HG03558 (cell line): ENCODE data around the gene TMEM260.
"Not testable (repeated sequence)": the region's sequence is repeated elsewhere in the genome, so short reads cannot be mapped to it uniquely, and the experiment has no call there.

Experiments
- ATAC-seq: cut with Tn5 transposase; IDR thresholded peaks from one replicate; pipeline ENCODE4 v1.9.1; 2021; ENCODE audit warnings: moderate number of reproducible peaks; ENCODE audit not compliant: unreplicated experiment; ENCODE audit errors: extremely low read depth

Gene TMEM260

DNA sequence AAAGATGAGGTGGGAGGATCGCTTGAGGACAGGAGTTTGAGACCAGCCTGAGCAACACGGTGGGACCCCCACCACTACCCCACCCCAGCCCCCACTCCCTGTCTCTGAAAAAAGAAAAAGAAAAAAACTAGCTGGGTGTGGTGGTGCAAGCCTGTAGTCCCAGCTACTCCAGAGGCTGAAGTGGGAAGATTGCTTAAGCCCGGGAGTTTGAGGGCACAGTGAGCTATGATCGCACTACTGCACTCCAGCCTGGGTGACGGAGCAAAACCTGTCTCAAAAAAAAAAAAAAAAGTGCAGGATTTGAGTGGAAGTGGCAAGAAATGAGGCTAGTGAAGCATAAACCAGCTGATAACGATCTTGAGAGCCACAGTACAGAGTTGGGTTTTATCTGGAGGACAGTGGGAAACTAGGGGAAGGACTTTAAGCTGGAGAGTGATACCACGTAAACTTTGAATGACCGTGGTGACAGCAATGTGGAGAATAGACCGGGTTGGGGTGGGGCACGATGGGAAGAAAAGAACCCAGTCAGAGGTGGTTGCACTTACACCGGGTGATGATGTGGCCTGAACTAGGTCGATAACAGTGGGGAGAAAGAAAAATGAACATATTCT is 85.3 kb downstream of the TMEM260 start:
- no peak for ATAC-seq

DNA sequence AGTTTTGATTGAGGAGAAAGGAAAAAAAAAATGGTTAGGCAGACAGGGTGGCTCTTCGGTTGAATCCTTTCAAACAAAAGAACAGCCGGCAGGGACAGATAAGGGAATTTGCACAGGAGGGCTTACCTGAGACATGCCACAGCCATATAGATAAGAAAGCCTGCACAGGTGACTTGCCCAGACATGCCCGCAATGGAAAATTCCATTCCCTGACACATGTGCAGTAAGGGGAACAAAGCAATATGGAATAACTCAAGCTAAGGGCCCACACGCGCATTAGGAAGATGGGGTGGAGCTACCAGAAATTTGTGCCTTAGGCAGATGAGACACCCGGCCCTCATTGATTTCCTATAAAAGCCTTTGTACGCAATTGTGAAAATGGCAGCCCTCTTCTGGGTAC is 86.7 kb downstream of the TMEM260 start:
- no peak for ATAC-seq

DNA sequence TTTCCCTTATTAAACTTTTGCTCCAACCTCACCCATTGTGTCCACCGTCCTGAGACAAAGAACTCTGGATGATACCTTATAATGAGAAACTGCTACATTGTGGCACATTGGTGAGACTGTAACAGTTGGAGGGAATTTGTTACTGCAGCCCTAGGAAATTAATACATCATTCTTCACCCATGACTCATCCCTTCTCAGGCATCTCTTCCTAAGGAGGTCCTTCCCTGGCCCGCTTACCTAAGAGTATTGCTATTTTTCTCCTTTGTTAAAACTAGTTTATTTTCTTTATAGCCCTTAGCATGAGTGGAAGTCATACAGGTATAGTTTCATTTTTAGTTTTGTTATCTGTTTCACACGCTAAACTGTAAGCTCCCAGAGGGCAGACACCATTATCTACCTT is 87.1 kb downstream of the TMEM260 start:
- no peak for ATAC-seq

DNA sequence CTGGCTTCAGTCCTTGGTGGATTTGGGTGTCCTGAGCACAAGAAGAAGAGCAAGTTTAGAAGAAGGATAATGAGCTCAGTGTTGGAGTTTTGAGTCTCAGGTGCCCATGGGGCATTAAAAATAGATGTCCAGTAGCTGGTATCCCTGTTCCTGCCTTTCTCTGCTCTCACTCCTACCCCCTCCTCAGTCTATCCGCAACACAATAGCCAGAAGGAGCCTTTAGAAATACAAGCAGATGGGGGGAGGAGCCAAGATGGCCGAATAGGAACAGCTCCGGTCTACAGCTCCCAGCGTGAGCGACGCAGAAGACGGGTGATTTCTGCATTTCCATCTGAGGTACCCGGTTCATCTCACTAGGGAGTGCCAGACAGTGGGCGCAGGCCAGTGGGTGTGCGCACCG is 87.7 kb downstream of the TMEM260 start:
- ATAC-seq, result not testable (repeated sequence)

DNA sequence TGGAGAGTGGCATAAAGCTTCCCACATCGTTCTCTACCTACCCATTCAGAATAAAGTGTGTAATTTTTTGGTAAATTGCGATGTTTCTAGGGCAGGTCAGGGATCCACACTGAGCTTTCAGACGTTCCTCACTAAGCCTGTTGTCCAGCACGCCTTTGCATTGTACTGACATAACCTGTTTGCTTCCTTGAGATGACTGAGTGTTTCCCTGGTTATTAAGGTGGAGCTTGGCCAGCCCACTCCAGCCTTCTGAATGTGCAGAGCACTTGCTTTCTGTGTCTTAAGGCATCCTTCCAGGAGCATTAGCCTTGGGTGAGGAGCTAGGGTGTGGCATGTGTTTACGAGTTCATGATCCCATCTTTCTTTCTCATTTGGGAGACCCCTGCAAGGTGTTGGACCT is 96.4 kb downstream of the TMEM260 start:
- ATAC-seq, result no peak

DNA sequence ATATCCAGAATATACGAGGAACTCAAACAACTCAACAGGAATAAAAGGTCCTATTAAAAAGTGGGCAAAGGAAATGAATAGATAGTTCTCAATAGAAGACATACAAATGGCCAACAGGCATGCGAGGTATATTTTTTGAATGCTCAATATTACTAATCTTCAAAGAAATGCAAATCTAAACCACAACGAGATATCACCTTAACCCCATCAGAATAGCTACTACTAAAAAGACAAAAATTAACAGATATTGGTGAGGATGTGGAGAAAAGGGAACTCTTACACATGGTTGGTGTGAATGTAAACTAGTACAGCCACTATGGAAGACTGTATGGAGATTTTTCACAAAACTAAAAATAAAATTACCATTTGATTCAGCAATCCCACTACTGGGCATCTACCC is 99.2 kb downstream of the TMEM260 start:
- no peak for ATAC-seq

DNA sequence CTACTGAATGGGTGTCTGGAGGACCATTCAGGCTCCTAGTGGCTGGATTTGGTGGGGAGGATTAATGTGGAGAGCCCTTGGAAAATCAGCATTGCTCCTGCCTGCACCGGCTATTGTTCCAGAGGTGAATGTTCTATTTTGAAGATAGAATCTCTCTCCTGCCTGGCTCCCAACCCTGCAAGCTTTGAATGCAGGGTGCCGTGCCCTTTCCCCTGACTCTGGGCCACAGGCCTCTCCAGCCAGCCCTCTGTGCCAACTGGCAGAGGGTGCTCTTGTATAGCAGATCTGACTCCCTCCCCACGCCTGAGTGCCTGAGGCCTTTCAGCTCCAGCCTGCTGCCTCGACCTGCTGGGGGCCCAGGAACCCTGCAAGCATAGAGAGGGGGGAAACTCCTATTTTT is 106.8 kb downstream of the TMEM260 start:
- no peak for ATAC-seq

DNA sequence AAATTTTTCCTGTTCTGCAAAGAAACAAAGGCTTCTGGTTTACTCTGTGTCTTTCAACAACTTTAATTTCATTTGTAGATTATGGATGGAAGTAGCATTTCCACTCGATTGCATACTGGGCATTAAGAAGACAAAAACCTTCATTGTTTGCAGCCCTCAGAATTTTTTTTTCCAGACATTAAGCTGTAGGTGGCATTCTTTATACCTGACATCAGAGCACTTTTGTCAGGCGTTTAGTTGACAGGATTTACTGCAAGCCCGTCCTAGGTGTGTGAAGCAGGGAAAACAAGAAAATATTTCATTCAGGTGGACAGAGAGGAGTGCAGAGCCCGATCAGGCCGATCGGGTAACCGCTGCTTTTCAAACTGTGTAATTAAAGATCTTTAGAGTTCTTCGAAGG is 107.5 kb downstream of the TMEM260 start:
- no peak for ATAC-seq

DNA sequence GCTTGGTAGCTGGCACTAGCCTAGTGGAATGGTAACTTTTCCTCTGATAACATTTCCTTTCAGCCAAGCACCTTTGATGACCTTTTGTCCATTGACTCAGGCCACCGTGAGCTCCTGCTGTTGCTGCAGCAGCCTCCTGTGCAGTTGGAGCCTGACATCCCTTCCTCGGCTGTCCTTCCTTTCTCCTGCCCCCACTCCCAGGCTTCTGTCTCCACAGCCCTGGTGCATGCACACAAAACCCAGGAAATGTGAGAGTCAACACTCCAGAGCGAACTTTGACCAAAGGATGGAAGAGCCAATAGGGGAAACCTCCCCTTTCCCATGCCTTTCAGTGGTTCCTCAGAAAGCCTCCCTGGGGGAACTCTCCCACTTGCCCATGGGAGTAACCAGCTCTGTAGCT is 115.0 kb downstream of the TMEM260 start:
- no peak for ATAC-seq

DNA sequence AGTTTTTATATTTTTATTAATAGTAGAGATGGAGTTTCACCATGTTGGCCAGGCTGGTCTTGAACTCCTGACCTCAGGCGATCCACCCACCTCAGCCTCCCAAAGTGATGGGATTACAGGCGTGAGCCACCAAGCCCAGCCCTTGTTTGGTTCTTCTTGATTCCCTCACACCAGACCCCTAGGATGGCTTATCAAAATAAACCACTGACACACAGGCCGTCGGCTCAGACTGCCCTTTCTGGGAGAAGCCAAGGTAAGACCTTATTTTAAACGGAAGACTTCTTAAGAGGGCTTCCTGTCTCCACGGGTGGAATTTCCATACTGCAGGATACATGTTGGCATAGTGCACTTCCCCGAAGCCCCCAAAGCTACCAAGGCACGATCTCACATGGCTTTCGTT is 115.6 kb downstream of the TMEM260 start:
- not testable (repeated sequence) for ATAC-seq
